Raji (cell line): ENCODE results near the gene NTF3.

Source experiments
- POLR2A ChIP-seq: IDR thresholded peaks from 2 replicates; pipeline ENCODE4 v1.6.1; 2011; ENCODE audit warnings: low read depth, low read length, control low read depth; ENCODE audit not compliant: insufficient read depth

NTF3 gene

GRCh38 chr12:5507944-5508343, 76.0 kb downstream of the NTF3 start:
- no peak for TF ChIP-seq POLR2A

- TF ChIP-seq POLR2A = no peak
Measured at GRCh38 chr12:5509102-5509501, 77.2 kb downstream of the NTF3 start.

- no peak for TF ChIP-seq POLR2A
Measured at GRCh38 chr12:5509557-5509956, 77.6 kb downstream of the NTF3 start.

GRCh38 chr12:5510251-5510805, 78.4 kb downstream of the NTF3 start:
- no peak for TF ChIP-seq POLR2A

- TF ChIP-seq POLR2A = no peak
Measured at GRCh38 chr12:5511256-5511643, 79.3 kb downstream of the NTF3 start.

GRCh38 chr12:5511644-5512600, 80.0 kb downstream of the NTF3 start:
- TF ChIP-seq POLR2A = no peak

GRCh38 chr12:5512601-5512970, 80.7 kb downstream of the NTF3 start:
- no peak for TF ChIP-seq POLR2A

GRCh38 chr12:5513406-5513805, 81.5 kb downstream of the NTF3 start:
- TF ChIP-seq POLR2A = no peak

- no peak for TF ChIP-seq POLR2A
Measured at GRCh38 chr12:5514016-5514415, 82.1 kb downstream of the NTF3 start.

GRCh38 chr12:5514545-5514944, 82.6 kb downstream of the NTF3 start:
- TF ChIP-seq POLR2A = no peak

GRCh38 chr12:5515458-5515857, 83.5 kb downstream of the NTF3 start:
- no peak for TF ChIP-seq POLR2A

GRCh38 chr12:5516371-5517241, 84.7 kb downstream of the NTF3 start:
- TF ChIP-seq POLR2A = no peak

GRCh38 chr12:5518584-5519365, 86.9 kb downstream of the NTF3 start:
- no peak for TF ChIP-seq POLR2A

GRCh38 chr12:5520037-5520436, 88.1 kb downstream of the NTF3 start:
- no peak for TF ChIP-seq POLR2A

- TF ChIP-seq POLR2A = no peak
Measured at GRCh38 chr12:5520831-5521230, 88.9 kb downstream of the NTF3 start.
